Adipocyte (in vitro differentiated cells): Measurements from ENCODE around the gene ATOSB.
"Not testable (repeated sequence)": the region's sequence is repeated elsewhere in the genome, so short reads cannot be mapped to it uniquely, and the experiment has no call there.

Experiments
- DNase-seq: peaks from one replicate; pipeline ENCODE4 v3.0.0-alpha.2; 2015; ENCODE audit warnings: low read depth
- H3K27me3 ChIP-seq: replicated peaks from 2 replicates; pipeline ENCODE4 v1.7.0; 2013; ENCODE audit warnings: mild to moderate bottlenecking, low read length, moderate library complexity; ENCODE audit not compliant: control insufficient read depth, insufficient read depth
- H3K36me3 ChIP-seq: 2 replicates; pipeline ENCODE4 v1.7.0; 2013; ENCODE audit warnings: low read length, mild to moderate bottlenecking, moderate library complexity; ENCODE audit not compliant: control insufficient read depth, insufficient read depth, severe bottlenecking
- H3K4me1 ChIP-seq: 2 replicates; pipeline ENCODE4 v1.7.0; 2013; ENCODE audit warnings: mild to moderate bottlenecking, low read length, moderate library complexity; ENCODE audit not compliant: control insufficient read depth, insufficient read depth
- H3K4me3 ChIP-seq: 2 replicates; pipeline ENCODE4 v1.7.0; 2013; ENCODE audit warnings: mild to moderate bottlenecking, low read length, moderate library complexity
- H3K9ac ChIP-seq: 2 replicates; pipeline ENCODE4 v1.7.0; 2013; ENCODE audit warnings: mild to moderate bottlenecking, low read length, moderate library complexity
- H3K9me3 ChIP-seq: 2 replicates; pipeline ENCODE4 v1.7.0; 2013; ENCODE audit warnings: mild to moderate bottlenecking, low read length, moderate library complexity; ENCODE audit not compliant: control insufficient read depth

ATOSB gene

GRCh38 chr9:35115680-35116538 lies at the start of gene ATOSB:
Gene ATOSB, minus strand, starts transcription at chr9:35115862. Its CDS starts 7,588 bp downstream, at chr9:35108274.
- Histone ChIP-seq H3K27me3 (no peaks in the 10 kb centered on the region), H3K9ac (peak within 1 kb of the TSS; percentile 94), H3K9me3 (no peaks in the 10 kb centered on the region), H3K4me3 (peak within 1 kb of the TSS; percentile 85), H3K4me1 (peaks cover 39% of the 10 kb centered on the region), H3K36me3 (no peaks in the 10 kb centered on the region)
- peak; percentile 96 for DNase-seq

GRCh38 chr9:35164711-35165110 lies 49.0 kb upstream of the ATOSB start:
- no peaks in the 10 kb centered on the region for H3K27me3 ChIP-seq
- H3K4me3 ChIP-seq, result no peak overlapping the region
- DNase-seq, result peak; percentile 40
- no peak overlapping the region for H3K9ac ChIP-seq
- H3K4me1 ChIP-seq, result peaks cover 8% of the 10 kb centered on the region
- no peaks in the 10 kb centered on the region for H3K9me3 ChIP-seq
- no peaks in the 10 kb centered on the region for H3K36me3 ChIP-seq

- Histone ChIP-seq H3K9me3 (no peaks in the 10 kb centered on the region), H3K4me1 (peaks cover 8% of the 10 kb centered on the region), H3K27me3 (no peaks in the 10 kb centered on the region), H3K9ac (no peak overlapping the region), H3K36me3 (no peaks in the 10 kb centered on the region), H3K4me3 (peak overlapping the region; percentile 97)
- no peak for DNase-seq
Measured at GRCh38 chr9:35163413-35163812, 47.8 kb upstream of the ATOSB start.

GRCh38 chr9:35162605-35163315 lies 47.1 kb upstream of the ATOSB start:
- Histone ChIP-seq H3K4me1 (peaks cover 8% of the 10 kb centered on the region), H3K27me3 (no peaks in the 10 kb centered on the region), H3K9ac (peak overlapping the region; percentile 87), H3K9me3 (no peaks in the 10 kb centered on the region), H3K4me3 (peak overlapping the region; percentile 97), H3K36me3 (no peaks in the 10 kb centered on the region)
- DNase-seq, result peak; percentile 15

GRCh38 chr9:35161713-35162604 lies 46.3 kb upstream of the ATOSB start, which contains the start of gene UNC13B:
Gene UNC13B, plus strand, starts transcription at chr9:35162009. Its CDS starts 275 bp downstream, at chr9:35162284.
- Histone ChIP-seq H3K27me3 (no peaks in the 10 kb centered on the region), H3K4me3 (peak within 1 kb of the TSS; percentile 97), H3K9ac (peak within 1 kb of the TSS; percentile 87), H3K4me1 (peaks cover 8% of the 10 kb centered on the region), H3K9me3 (no peaks in the 10 kb centered on the region), H3K36me3 (no peaks in the 10 kb centered on the region)
- DNase-seq, result peak; percentile 99

GRCh38 chr9:35158501-35159280 lies 43.0 kb upstream of the ATOSB start:
- H3K27me3 ChIP-seq, result no peaks in the 10 kb centered on the region
- H3K36me3 ChIP-seq, result no peaks in the 10 kb centered on the region
- H3K4me3 ChIP-seq, result no peak overlapping the region
- no peak overlapping the region for H3K9ac ChIP-seq
- DNase-seq, result no peak
- H3K4me1 ChIP-seq, result peaks cover 8% of the 10 kb centered on the region
- H3K9me3 ChIP-seq, result peaks cover 12% of the 10 kb centered on the region

GRCh38 chr9:35157836-35158235 lies 42.2 kb upstream of the ATOSB start:
- not testable (repeated sequence) for H3K27me3 ChIP-seq, H3K36me3 ChIP-seq, H3K4me3 ChIP-seq, H3K9ac ChIP-seq, DNase-seq, H3K4me1 ChIP-seq
- H3K9me3 ChIP-seq, result peaks cover 17% of the 10 kb centered on the region

- DNase-seq, result no peak
- Histone ChIP-seq H3K4me3 (no peak overlapping the region), H3K4me1 (no peaks in the 10 kb centered on the region), H3K9ac (no peak overlapping the region), H3K27me3 (no peaks in the 10 kb centered on the region), H3K36me3 (no peaks in the 10 kb centered on the region), H3K9me3 (peaks cover 21% of the 10 kb centered on the region)
Measured at GRCh38 chr9:35156781-35157180, 41.1 kb upstream of the ATOSB start.

- H3K27me3 ChIP-seq, result no peaks in the 10 kb centered on the region
- H3K36me3 ChIP-seq, result no peaks in the 10 kb centered on the region
- no peak overlapping the region for H3K9ac ChIP-seq
- H3K4me3 ChIP-seq, result no peak overlapping the region
- H3K9me3 ChIP-seq, result peaks cover 53% of the 10 kb centered on the region
- H3K4me1 ChIP-seq, result no peaks in the 10 kb centered on the region
- no peak for DNase-seq
Measured at GRCh38 chr9:35152926-35153325, 37.3 kb upstream of the ATOSB start.

- H3K27me3 ChIP-seq, H3K4me1 ChIP-seq, DNase-seq, H3K4me3 ChIP-seq, H3K9ac ChIP-seq, H3K36me3 ChIP-seq: not testable (repeated sequence)
- H3K9me3 ChIP-seq, result peaks cover 62% of the 10 kb centered on the region
Measured at GRCh38 chr9:35147941-35148563, 32.4 kb upstream of the ATOSB start.
